ENCODE measurements around the gene DEAF1. TPM values are rescaled to one million over a fixed set of nuclear protein-coding genes. Genes with fewer than 3 reads are reported as not detected.

DEAF1 gene
- total RNA-seq, 2 experiments from 2014 or later = 44.0 to 48.8 TPM

DNA sequence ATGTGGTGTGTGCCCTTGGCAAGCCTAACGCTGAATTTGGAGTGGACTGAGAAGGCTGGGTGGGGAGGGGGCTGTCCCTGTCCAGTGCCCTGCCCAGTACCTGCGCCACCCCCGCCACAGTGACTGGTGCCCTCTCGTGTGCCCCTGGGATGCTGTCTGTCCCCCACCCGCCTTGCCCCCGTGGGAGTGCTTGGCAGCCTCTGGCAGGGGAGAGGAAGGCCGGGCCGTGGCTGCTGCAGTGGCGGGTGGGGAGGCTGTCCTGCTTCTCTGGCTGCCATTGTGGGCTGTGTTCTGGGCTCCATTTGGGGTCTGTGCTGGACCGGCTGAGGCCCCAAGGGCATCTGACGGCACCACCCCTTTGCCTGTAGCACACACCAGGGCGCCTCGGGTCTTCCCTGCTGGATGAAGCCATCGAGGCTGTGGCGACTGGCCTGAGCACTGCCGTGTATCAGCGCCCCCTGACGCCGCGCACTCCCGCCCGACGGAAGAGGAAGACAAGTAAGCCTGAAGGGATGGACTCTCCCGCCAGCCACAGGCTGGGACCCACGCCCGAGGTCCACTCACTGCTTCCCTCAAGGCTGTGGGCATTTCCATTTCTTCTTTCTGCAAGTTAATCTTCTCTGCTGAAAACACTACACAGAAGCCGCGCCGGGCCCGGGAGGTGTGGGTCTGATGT is 96.9 kb downstream of the DEAF1 start:
- H3K4me3 Mint-ChIP-seq = no peak overlapping the region
- CTCF ChIA-PET = no interaction called here
- no peak overlapping the region for H3K27ac Mint-ChIP-seq
- POLR2A ChIA-PET = no interaction called here
- DNase-seq = no peak
- H3K4me1 Mint-ChIP-seq = peaks cover 13% of the 10 kb centered on the region
- no peaks in the 10 kb centered on the region for H3K9me3 Mint-ChIP-seq
- H3K27me3 Mint-ChIP-seq = no peaks in the 10 kb centered on the region
- H3K36me3 Mint-ChIP-seq (ENCODE audit: low read depth) = peaks cover 45% of the 10 kb centered on the region

DNA sequence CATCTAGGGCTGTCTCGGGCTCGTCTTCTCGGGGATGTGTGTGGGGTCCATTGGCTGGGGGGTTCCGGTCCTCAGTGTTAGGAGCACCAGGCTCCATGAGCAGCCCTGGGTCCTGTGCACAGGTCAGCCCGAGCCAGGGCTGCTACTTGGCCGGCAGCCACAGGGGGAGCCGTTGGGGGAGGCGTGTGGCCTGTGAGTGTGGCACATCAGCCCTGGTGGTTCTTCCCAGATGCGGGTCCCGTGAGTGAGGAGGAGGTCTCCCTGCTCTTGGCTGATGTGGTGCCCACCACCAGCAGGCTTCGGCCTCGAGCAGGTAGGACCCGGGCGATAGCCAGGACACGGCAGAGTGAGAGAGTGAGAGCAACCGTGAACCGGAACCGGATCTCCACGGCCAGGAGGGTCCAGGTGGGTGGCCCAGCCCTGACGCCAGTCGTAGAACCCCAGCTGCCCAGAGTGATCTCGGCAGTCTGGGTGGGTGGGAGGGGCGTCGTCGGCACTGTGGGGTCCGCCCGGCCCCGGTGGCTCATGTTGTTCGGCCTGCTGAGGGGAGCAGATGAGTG is 97.8 kb downstream of the DEAF1 start:
- Mint-ChIP-seq H3K4me3 (no peak overlapping the region), H3K4me1 (peaks cover 13% of the 10 kb centered on the region), H3K27me3 (no peaks in the 10 kb centered on the region), H3K36me3 (ENCODE audit: low read depth) (peaks cover 51% of the 10 kb centered on the region), H3K9me3 (no peaks in the 10 kb centered on the region), H3K27ac (peak overlapping the region; percentile 73)
- DNase-seq = no peak
- POLR2A ChIA-PET = no interaction called here
- CTCF ChIA-PET = no interaction called here

- peaks cover 13% of the 10 kb centered on the region for H3K4me1 Mint-ChIP-seq
- H3K4me3 Mint-ChIP-seq = no peak overlapping the region
- CTCF ChIA-PET = interaction anchor here (2.2 kb wide), 1 partner anchor 16 kb away, joined by 7 read pairs; no protein-coding TSS in a partner anchor
- H3K36me3 Mint-ChIP-seq (ENCODE audit: low read depth) = peaks cover 47% of the 10 kb centered on the region
- POLR2A ChIA-PET = no interaction called here
- H3K27ac Mint-ChIP-seq = no peak overlapping the region
- H3K27me3 Mint-ChIP-seq = no peaks in the 10 kb centered on the region
- DNase-seq = no peak
- H3K9me3 Mint-ChIP-seq = no peaks in the 10 kb centered on the region
Measured at GRCh38 chr11:596374-596773, 98.6 kb downstream of the DEAF1 start.

DNA sequence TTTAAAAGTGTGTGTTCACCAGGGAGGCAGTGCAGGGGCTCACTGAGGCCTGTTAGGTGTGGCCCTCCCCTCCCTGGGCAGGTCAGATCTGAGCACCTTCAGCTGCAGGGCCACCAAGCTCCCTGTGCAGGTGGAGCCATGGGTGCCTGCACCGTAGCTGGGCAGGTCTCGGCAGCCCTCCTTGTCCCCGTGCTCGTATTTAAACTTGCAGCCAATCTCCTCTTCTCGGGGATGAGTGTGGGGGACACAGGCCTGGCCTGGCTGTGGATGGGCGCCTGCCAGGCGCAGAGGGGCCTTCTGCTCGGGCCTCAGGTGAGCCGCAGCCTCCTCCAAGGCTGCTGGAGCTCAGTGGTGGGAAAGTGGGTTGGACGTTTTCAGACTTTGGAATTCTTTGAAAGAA is 99.6 kb downstream of the DEAF1 start:
- ChIA-PET CTCF (interaction anchor here (2.2 kb wide), 1 partner anchor 17 kb away, joined by 7 read pairs; no protein-coding TSS in a partner anchor), POLR2A (no interaction called here)
- Mint-ChIP-seq H3K9me3 (no peaks in the 10 kb centered on the region), H3K4me1 (peaks cover 13% of the 10 kb centered on the region), H3K36me3 (ENCODE audit: low read depth) (peaks cover 52% of the 10 kb centered on the region), H3K4me3 (no peak overlapping the region), H3K27me3 (no peaks in the 10 kb centered on the region), H3K27ac (no peak overlapping the region)
- no peak for DNase-seq

Other genes with a start within 250 kb of the DEAF1 start
- gene PTDSS2, start 244.9 kb downstream of the DEAF1 start, total RNA-seq = 10 to 100 TPM; 22.7 to 25.2 TPM
- 10 to 100 TPM; 90.6 to 99.5 TPM for gene RNH1, start 188.0 kb downstream of the DEAF1 start, total RNA-seq
- gene HRAS, start 159.6 kb downstream of the DEAF1 start, total RNA-seq = 10 to 100 TPM; 51.7 to 63.5 TPM
- gene LRRC56, start 157.7 kb downstream of the DEAF1 start, total RNA-seq = 1 to 10 TPM; 2.0 to 2.1 TPM
- 1 to 10 TPM; 3.4 to 4.8 TPM for gene LMNTD2, start 134.5 kb downstream of the DEAF1 start, total RNA-seq
- 10 to 100 TPM; 30.7 to 38.1 TPM for gene RASSF7, start 134.3 kb downstream of the DEAF1 start, total RNA-seq
- gene PHRF1, start 118.8 kb downstream of the DEAF1 start, total RNA-seq = 10 to 100 TPM; 46.8 to 48.6 TPM
- gene IRF7, start 79.3 kb downstream of the DEAF1 start, total RNA-seq = 100 to 1,000 TPM; 152 to 154 TPM
- not detected for gene CDHR5, start 70.3 kb downstream of the DEAF1 start, total RNA-seq
- not detected for gene SCT, start 68.0 kb downstream of the DEAF1 start, total RNA-seq
- gene DRD4, start 58.0 kb downstream of the DEAF1 start, total RNA-seq = under 1 TPM; 0.21 to 0.30 TPM
- 10 to 100 TPM; 39.1 to 44.7 TPM for gene TMEM80, start 594 bp upstream of the DEAF1 start, total RNA-seq
- 10 to 100 TPM in 1 of 2 experiments, 1 to 10 TPM in 1; 7.8 to 11.9 TPM for gene EPS8L2, start 11.0 kb upstream of the DEAF1 start, total RNA-seq
- gene TALDO1, start 52.2 kb upstream of the DEAF1 start, total RNA-seq = 100 to 1,000 TPM; 219 to 268 TPM
- gene GATD1, start 82.3 kb upstream of the DEAF1 start, total RNA-seq = 10 to 100 TPM; 58.2 to 62.1 TPM
- under 1 TPM; 0.20 to 0.60 TPM for gene CEND1, start 94.9 kb upstream of the DEAF1 start, total RNA-seq
- gene SLC25A22, start 103.1 kb upstream of the DEAF1 start, total RNA-seq = 10 to 100 TPM; 45.9 to 49.1 TPM
- gene PIDD1, start 110.0 kb upstream of the DEAF1 start, total RNA-seq = 10 to 100 TPM; 47.9 to 60.4 TPM
- gene RPLP2, start 114.7 kb upstream of the DEAF1 start, total RNA-seq = 1,000 to 10,000 TPM; 1,927 to 2,229 TPM
- gene PNPLA2, start 123.7 kb upstream of the DEAF1 start, total RNA-seq = 10 to 100 TPM; 68.9 to 71.9 TPM
- gene CRACR2B, start 132.7 kb upstream of the DEAF1 start, total RNA-seq = 1 to 10 TPM; 7.7 to 8.1 TPM
- 10 to 100 TPM; 35.4 to 37.6 TPM for gene CD151, start 137.7 kb upstream of the DEAF1 start, total RNA-seq
- gene POLR2L, start 147.3 kb upstream of the DEAF1 start, total RNA-seq = 10 to 100 TPM; 90.3 to 96.0 TPM
- 1 to 10 TPM; 7.7 to 7.9 TPM for gene TSPAN4, start 147.6 kb upstream of the DEAF1 start, total RNA-seq
- 10 to 100 TPM; 42.6 to 45.5 TPM for gene CHID1, start 215.6 kb upstream of the DEAF1 start, total RNA-seq
- 10 to 100 TPM; 60.1 to 66.7 TPM for gene AP2A2, start 230.6 kb upstream of the DEAF1 start, total RNA-seq

Measured in activated CD4-positive, alpha-beta T cell treated with anti-CD3 and anti-CD28 coated beads, Interleukin-2, amount 10 ng/mL, durations not matched to agents 7 days and 5 days (primary cell).